H9 (cell line): ENCODE results near the gene OTP. TPM values are rescaled to one million over a fixed set of nuclear protein-coding genes. Genes with fewer than 3 reads are reported as not detected.

Source experiments
- DNase-seq: peaks from one replicate; pipeline ENCODE4 v3.0.0-alpha.2; 2017
- H2AFZ ChIP-seq: one replicate; pipeline ENCODE4 v1.6.1; 2013; ENCODE audit warnings: mild to moderate bottlenecking, low read length, control low read depth, moderate library complexity
- H2AK5ac ChIP-seq: 2 replicates; pipeline ENCODE4 v1.6.1; 2013; ENCODE audit warnings: low read length, control low read depth, mixed read lengths; ENCODE audit not compliant: insufficient read length
- H2BK120ac ChIP-seq: one replicate; pipeline ENCODE4 v1.6.1; 2013; ENCODE audit warnings: low read depth, mild to moderate bottlenecking, low read length, control low read depth, inconsistent platforms; ENCODE audit not compliant: poor library complexity, severe bottlenecking
- H2BK12ac ChIP-seq: 2 replicates; pipeline ENCODE4 v1.6.1; 2013; ENCODE audit warnings: low read length, control low read depth, mixed read lengths, low read depth; ENCODE audit not compliant: insufficient read length
- H2BK15ac ChIP-seq: 2 replicates; pipeline ENCODE4 v1.6.1; 2013; ENCODE audit warnings: low read depth, low read length, control low read depth
- H2BK20ac ChIP-seq: one replicate; pipeline ENCODE4 v1.6.1; 2013; ENCODE audit warnings: low read depth, mild to moderate bottlenecking, low read length, control low read depth, inconsistent platforms; ENCODE audit not compliant: poor library complexity, severe bottlenecking
- H2BK5ac ChIP-seq: 2 replicates; pipeline ENCODE4 v1.6.1; 2013; ENCODE audit warnings: low read length, control low read depth, mixed read lengths; ENCODE audit not compliant: insufficient read length
- H3K14ac ChIP-seq: 2 replicates; pipeline ENCODE4 v1.6.1; 2013; ENCODE audit warnings: low read length, control low read depth; ENCODE audit not compliant: insufficient read depth
- H3K18ac ChIP-seq: 2 replicates; pipeline ENCODE4 v1.6.1; 2013; ENCODE audit warnings: low read depth, mild to moderate bottlenecking, mixed read lengths, low read length, control low read depth; ENCODE audit not compliant: insufficient read length
- H3K23ac ChIP-seq: 2 replicates; pipeline ENCODE4 v1.6.1; 2013; ENCODE audit warnings: low read length, control low read depth, mixed read lengths, low read depth; ENCODE audit not compliant: insufficient read length
- H3K23me2 ChIP-seq: 2 replicates; pipeline ENCODE4 v1.6.1; 2013; ENCODE audit warnings: low read depth, mild to moderate bottlenecking, mixed read lengths, low read length, control low read depth; ENCODE audit not compliant: insufficient read length, poor library complexity, severe bottlenecking
- H3K27ac ChIP-seq: 2 replicates; pipeline ENCODE4 v1.5.1; 2013; ENCODE audit warnings: low read length, control low read depth, mixed read lengths, low read depth; ENCODE audit not compliant: insufficient read length
- H3K27me3 ChIP-seq: 2 replicates; pipeline ENCODE4 v1.6.1; 2013; ENCODE audit warnings: low read length, control low read depth, inconsistent platforms; ENCODE audit not compliant: insufficient read depth
- H3K4ac ChIP-seq: 2 replicates; pipeline ENCODE4 v1.6.1; 2013; ENCODE audit warnings: low read depth, mild to moderate bottlenecking, control low read depth, inconsistent platforms, low read length, moderate library complexity
- H3K4me1 ChIP-seq: 2 replicates; pipeline ENCODE4 v1.6.1; 2013; ENCODE audit warnings: low read length, control low read depth, inconsistent platforms; ENCODE audit not compliant: insufficient read depth
- H3K4me2 ChIP-seq: 2 replicates; pipeline ENCODE4 v1.6.1; 2013; ENCODE audit warnings: low read length, control low read depth, mixed read lengths; ENCODE audit not compliant: insufficient read length, insufficient read depth
- H3K56ac ChIP-seq: 2 replicates; pipeline ENCODE4 v1.6.1; 2013; ENCODE audit warnings: low read depth, mild to moderate bottlenecking, mixed read lengths, low read length, control low read depth; ENCODE audit not compliant: insufficient read length
- H3K79me1 ChIP-seq: 2 replicates; pipeline ENCODE4 v1.6.1; 2013; ENCODE audit warnings: low read depth, mild to moderate bottlenecking, moderate library complexity, low read length, control low read depth, inconsistent platforms; ENCODE audit not compliant: insufficient read depth, poor library complexity, severe bottlenecking
- H3K79me2 ChIP-seq: 2 replicates; pipeline ENCODE4 v1.6.1; 2013; ENCODE audit warnings: low read length, control low read depth, inconsistent platforms; ENCODE audit not compliant: insufficient read depth
- H3K9ac ChIP-seq: 2 replicates; pipeline ENCODE4 v1.6.1; 2013; ENCODE audit warnings: low read length, control low read depth, mixed read lengths; ENCODE audit not compliant: insufficient read length; ENCODE audit errors: extremely low read depth
- H3K9me3 ChIP-seq: one replicate; pipeline ENCODE4 v1.6.1; 2013; ENCODE audit warnings: low read depth, low read length, inconsistent platforms; ENCODE audit not compliant: control insufficient read depth
- H3T11ph ChIP-seq: one replicate; pipeline ENCODE4 v1.6.1; 2013; ENCODE audit warnings: mild to moderate bottlenecking, low read length, control low read depth, inconsistent platforms
- H4K20me1 ChIP-seq: one replicate; pipeline ENCODE4 v1.6.1; 2013; ENCODE audit not compliant: control insufficient read depth, insufficient read length, insufficient read depth
- H4K5ac ChIP-seq: 2 replicates; pipeline ENCODE4 v1.6.1; 2013; ENCODE audit warnings: low read depth, mild to moderate bottlenecking, mixed read lengths, low read length, control low read depth; ENCODE audit not compliant: insufficient read length
- H4K8ac ChIP-seq: replicated peaks from 2 replicates; pipeline ENCODE4 v1.6.1; 2013; ENCODE audit warnings: low read length, control low read depth, mixed read lengths, low read depth; ENCODE audit not compliant: insufficient read length
- H4K91ac ChIP-seq: 2 replicates; pipeline ENCODE4 v1.6.1; 2013; ENCODE audit warnings: low read depth, mild to moderate bottlenecking, moderate library complexity, mixed read lengths, low read length, control low read depth; ENCODE audit not compliant: insufficient read length
- H3K27ac Mint-ChIP-seq, 3 experiments: 2 replicates in 2 of 3; 3 replicates in 1 of 3; pipeline ENCODE4 v1.8.0; 2020 to 2021; ENCODE audit warnings: mixed read lengths in 3 of 3, mild to moderate bottlenecking in 1 of 3, moderate library complexity in 1 of 3
- H3K27me3 Mint-ChIP-seq: 2 replicates; pipeline ENCODE4 v1.8.0; 2021; ENCODE audit warnings: low read depth, mild to moderate bottlenecking, moderate library complexity, mixed read lengths
- H3K36me3 Mint-ChIP-seq, 3 experiments: 2 replicates in 2 of 3; 3 replicates in 1 of 3; pipeline ENCODE4 v1.8.0; 2020 to 2021; ENCODE audit warnings: low read depth in 3 of 3, mixed read lengths in 3 of 3; ENCODE audit not compliant: insufficient read depth in 1 of 3
- H3K4me1 Mint-ChIP-seq, 2 experiments: 2 replicates each; pipeline ENCODE4 v1.8.0; 2020; ENCODE audit warnings: mixed read lengths in 2 of 2
- H3K4me3 Mint-ChIP-seq, 2 experiments: 2 replicates in 1 of 2; 3 replicates in 1 of 2; pipeline ENCODE4 v1.8.0; 2020 to 2021; ENCODE audit warnings: mild to moderate bottlenecking in 2 of 2, mixed read lengths in 2 of 2, moderate library complexity in 1 of 2
- H3K9me3 Mint-ChIP-seq, 2 experiments: 2 replicates in 1 of 2; 3 replicates in 1 of 2; pipeline ENCODE4 v1.8.0; 2020; ENCODE audit warnings: mild to moderate bottlenecking in 2 of 2, mixed read lengths in 2 of 2, moderate library complexity in 1 of 2
- CTCF ChIP-seq: fragments of 200-600 bp; sonication (generic); conservative IDR thresholded peaks from 3 replicates; pipeline ENCODE4 v1.8.0; 2021; ENCODE audit warnings: antibody characterized with exemption, mild to moderate bottlenecking
- WGBS: extraction: QIAGEN DNeasy Blood & Tissue Kit; methylation state at CpG from one replicate; pipeline ENCODE4 v1.1.7; 2013; ENCODE audit warnings: missing lambda C conversion rate, low lambda C conversion rate, mixed read lengths; ENCODE audit not compliant: insufficient read length; ENCODE audit errors: extremely low coverage; 5-methylcytosine and 5-hydroxymethylcytosine counted together
- total RNA-seq: library from RNA; stranded (reverse); gene quantifications from 2 replicates; pipeline ENCODE4 v1.2.1, GENCODE V29; 2021

The OTP gene
- total RNA-seq, 1 experiment from 2014 or later, result not detected

DNA sequence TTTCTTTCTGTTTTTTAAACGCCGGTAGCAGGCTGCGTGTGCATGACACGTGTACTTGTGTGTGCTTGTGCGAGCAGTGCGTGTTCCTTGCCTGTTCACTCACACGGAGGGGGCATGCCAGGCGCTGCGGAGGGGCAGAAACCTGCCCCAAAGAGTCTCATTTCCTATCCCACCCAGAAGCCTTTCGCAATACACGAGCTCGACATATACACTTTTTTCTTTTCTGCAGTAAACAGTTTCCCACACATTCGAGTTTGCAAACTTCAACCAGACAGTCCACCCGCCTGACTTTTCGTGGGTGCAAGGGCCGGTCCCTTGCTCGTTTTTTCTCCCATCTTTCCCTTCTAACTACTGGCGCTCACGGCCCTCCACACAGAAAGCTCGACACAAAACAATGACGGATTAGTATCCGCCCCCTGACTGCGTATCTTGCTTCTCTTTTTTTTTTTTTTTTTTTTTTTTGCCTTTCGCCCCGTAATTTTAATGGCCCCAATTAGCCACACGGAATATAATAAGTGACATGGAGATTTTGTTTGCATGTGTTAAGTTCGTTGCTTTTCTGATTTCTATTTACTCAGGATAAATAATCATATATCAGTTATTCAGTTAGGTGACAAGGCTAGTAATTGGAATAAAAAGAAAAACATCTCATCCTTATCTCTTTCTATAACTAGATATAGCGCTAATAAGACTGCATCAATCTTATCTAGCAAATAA lies 5.3 kb upstream of the OTP start:
- no peak overlapping the region for H3K23ac ChIP-seq
- H3K27me3 Mint-ChIP-seq, result peaks cover 99% of the 10 kb centered on the region
- peaks cover 90% of the 10 kb centered on the region for H3K27me3 ChIP-seq
- peak overlapping the region; percentile 8 for H3K4me2 ChIP-seq
- TF ChIP-seq CTCF, result no peak
- no peaks in the 10 kb centered on the region for H3K79me2 ChIP-seq
- no peaks in the 10 kb centered on the region for H3K9me3 ChIP-seq
- no peak overlapping the region for H3K27ac ChIP-seq
- no peak overlapping the region for H4K5ac ChIP-seq
- H2BK12ac ChIP-seq, result no peak overlapping the region
- WGBS, result no CpG with 5 or more reads among the region's 28 CpGs
- no peaks in the 10 kb centered on the region for H4K20me1 ChIP-seq
- no peak overlapping the region for H2BK120ac ChIP-seq
- peak overlapping the region in 1 of 2 experiments; percentile 53; a peak in 3 of 5 replicates for H3K4me3 Mint-ChIP-seq
- H3K4me1 ChIP-seq, result no peaks in the 10 kb centered on the region
- no peak overlapping the region for H3K14ac ChIP-seq
- no peaks in the 10 kb centered on the region for H3K79me1 ChIP-seq
- H3K18ac ChIP-seq, result no peak overlapping the region
- H2BK15ac ChIP-seq, result no peak overlapping the region
- H3K4ac ChIP-seq, result no peak overlapping the region
- H3K36me3 Mint-ChIP-seq, result peaks cover 0 to 1% (median 0%) of the 10 kb centered on the region in 3 experiments; a peak in 1 of 7 replicates
- no peak overlapping the region for H4K8ac ChIP-seq
- peaks cover 7% of the 10 kb centered on the region for H3K23me2 ChIP-seq
- peaks cover 2 to 8% of the 10 kb centered on the region in 2 experiments for H3K9me3 Mint-ChIP-seq
- no peak overlapping the region for H3K56ac ChIP-seq
- H3K27ac Mint-ChIP-seq, result no peak overlapping the region
- H2BK5ac ChIP-seq, result no peak overlapping the region
- H3T11ph ChIP-seq, result no peak overlapping the region
- H2BK20ac ChIP-seq, result no peak overlapping the region
- no peak overlapping the region for H2AFZ ChIP-seq
- no peak overlapping the region for H3K9ac ChIP-seq
- peaks cover 21 to 54% of the 10 kb centered on the region in 2 experiments for H3K4me1 Mint-ChIP-seq
- DNase-seq, result no peak
- no peak overlapping the region for H4K91ac ChIP-seq
- H2AK5ac ChIP-seq, result no peak overlapping the region
